Fibroblast of pulmonary artery (primary cell): ENCODE measurements around the gene TTC39C.

ENCODE experiments used
- DNase-seq: peaks from one replicate; pipeline ENCODE4 v3.0.0-alpha.2; 2010; ENCODE audit warnings: low read depth
- H3K4me3 ChIP-seq: replicated peaks from 2 replicates; pipeline ENCODE4 v1.5.1; 2011; ENCODE audit warnings: low read depth, mild to moderate bottlenecking, control low read depth, low read length, moderate library complexity
- CTCF ChIP-seq: IDR thresholded peaks from 2 replicates; pipeline ENCODE4 v1.5.1; 2011; ENCODE audit warnings: mild to moderate bottlenecking, control low read depth, low read length, inconsistent platforms; ENCODE audit errors: missing control alignments

TTC39C gene

GRCh38 chr18:24033641-24034412 is 19.3 kb downstream of the TTC39C start:
- H3K4me3 ChIP-seq = no peak overlapping the region
- no peak for TF ChIP-seq CTCF
- DNase-seq = no peak

- DNase-seq = no peak
- H3K4me3 ChIP-seq = no peak overlapping the region
- no peak for TF ChIP-seq CTCF
Measured at GRCh38 chr18:24035316-24035715, 20.8 kb downstream of the TTC39C start.

GRCh38 chr18:24039671-24040070 is 25.1 kb downstream of the TTC39C start:
- DNase-seq = no peak
- no peak overlapping the region for H3K4me3 ChIP-seq
- TF ChIP-seq CTCF = no peak

GRCh38 chr18:24041691-24042090 is 27.1 kb downstream of the TTC39C start:
- no peak for DNase-seq
- no peak for TF ChIP-seq CTCF
- H3K4me3 ChIP-seq = no peak overlapping the region

GRCh38 chr18:24043403-24043802 is 28.8 kb downstream of the TTC39C start:
- H3K4me3 ChIP-seq = no peak overlapping the region
- TF ChIP-seq CTCF = no peak
- no peak for DNase-seq

- no peak for TF ChIP-seq CTCF
- no peak overlapping the region for H3K4me3 ChIP-seq
- no peak for DNase-seq
Measured at GRCh38 chr18:24048261-24048660, 33.7 kb downstream of the TTC39C start.

- TF ChIP-seq CTCF = no peak
- H3K4me3 ChIP-seq = no peak overlapping the region
- no peak for DNase-seq
Measured at GRCh38 chr18:24049142-24049541, 34.6 kb downstream of the TTC39C start.
